BLaER1 treated with 17β-estradiol and CSF1 and Interleukin-3, amounts not matched to agents 10 nM and 100 nM (cell line): ENCODE results near the gene ULK4.

Experiments
- H3K27ac ChIP-seq, 11 experiments: shearing (Covaris generic); formaldehyde crosslinking; 2 replicates each; pipeline ENCODE4 v1.8.1; 2022
- H3K27me3 ChIP-seq, 11 experiments: shearing (Covaris generic); formaldehyde crosslinking; 2 replicates each; pipeline ENCODE4 v1.8.1; 2022
- H3K36me3 ChIP-seq, 11 experiments: shearing (Covaris generic); formaldehyde crosslinking; 2 replicates each; pipeline ENCODE4 v1.8.1; 2022
- H3K4me1 ChIP-seq, 10 experiments: shearing (Covaris generic); formaldehyde crosslinking; 2 replicates each; pipeline ENCODE4 v1.8.1; 2022
- H3K4me2 ChIP-seq, 11 experiments: shearing (Covaris generic); formaldehyde crosslinking; 2 replicates each; pipeline ENCODE4 v1.8.1; 2022
- H3K4me3 ChIP-seq, 10 experiments: shearing (Covaris generic); formaldehyde crosslinking; 2 replicates each; pipeline ENCODE4 v1.8.1; 2022
- H3K9ac ChIP-seq, 11 experiments: shearing (Covaris generic); formaldehyde crosslinking; 2 replicates each; pipeline ENCODE4 v1.8.1; 2022
- H3K9me3 ChIP-seq, 11 experiments: shearing (Covaris generic); formaldehyde crosslinking; replicated peaks in 1 of 11; 2 replicates each; pipeline ENCODE4 v1.8.1; 2022
- H4K20me1 ChIP-seq, 11 experiments: shearing (Covaris generic); formaldehyde crosslinking; 2 replicates each; pipeline ENCODE4 v1.8.1; 2022
- Cebpa-rat ChIP-seq, 11 experiments: shearing (Covaris generic); IDR thresholded peaks; 2 replicates each; pipeline ENCODE4 v1.8.1; 2022

The ULK4 gene

GRCh38 chr3:41630708-41631107 lies 331.2 kb downstream of the ULK4 start:
- Histone ChIP-seq H3K9ac (no peak overlapping the region), H3K4me3 (no peak overlapping the region), H3K4me1 (no peaks in the 10 kb centered on the region), H4K20me1 (no peaks in the 10 kb centered on the region), H3K9me3 (no peaks in the 10 kb centered on the region), H3K36me3 (no peaks in the 10 kb centered on the region), H3K4me2 (no peak overlapping the region), H3K27me3 (no peaks in the 10 kb centered on the region), H3K27ac (no peak overlapping the region)
- TF ChIP-seq Cebpa-rat (IDR thresholded peaks at IDR 0.05), result no peak

GRCh38 chr3:41629986-41630385 lies 331.9 kb downstream of the ULK4 start:
- no peak overlapping the region for H3K4me3 ChIP-seq

GRCh38 chr3:41629072-41629471 lies 332.8 kb downstream of the ULK4 start:
- no peak overlapping the region for H3K27ac ChIP-seq
- no peaks in the 10 kb centered on the region for H4K20me1 ChIP-seq

More at GRCh38 chr3:41629986-41630385, 331.9 kb downstream of the ULK4 start:
- H3K4me2 ChIP-seq, result no peak overlapping the region
- no peaks in the 10 kb centered on the region for H3K9me3 ChIP-seq
- H3K27ac ChIP-seq, result no peak overlapping the region
- no peaks in the 10 kb centered on the region for H3K36me3 ChIP-seq
- no peak for TF ChIP-seq Cebpa-rat (IDR thresholded peaks at IDR 0.05)
- H4K20me1 ChIP-seq, result no peaks in the 10 kb centered on the region
- H3K9ac ChIP-seq, result no peak overlapping the region
- H3K27me3 ChIP-seq, result no peaks in the 10 kb centered on the region
- no peaks in the 10 kb centered on the region for H3K4me1 ChIP-seq

GRCh38 chr3:41627477-41628087 lies 334.3 kb downstream of the ULK4 start:
- Histone ChIP-seq H3K9me3 (no peaks in the 10 kb centered on the region), H4K20me1 (no peaks in the 10 kb centered on the region), H3K36me3 (no peaks in the 10 kb centered on the region), H3K9ac (no peak overlapping the region), H3K4me2 (no peak overlapping the region), H3K27me3 (no peaks in the 10 kb centered on the region), H3K4me1 (no peaks in the 10 kb centered on the region), H3K27ac (no peak overlapping the region), H3K4me3 (no peak overlapping the region)
- no peak for TF ChIP-seq Cebpa-rat (IDR thresholded peaks at IDR 0.05)

More at GRCh38 chr3:41629072-41629471, 332.8 kb downstream of the ULK4 start:
- Histone ChIP-seq H3K27me3 (no peaks in the 10 kb centered on the region), H3K9ac (no peak overlapping the region), H3K4me1 (no peaks in the 10 kb centered on the region), H3K9me3 (no peaks in the 10 kb centered on the region), H3K4me2 (no peak overlapping the region), H3K4me3 (no peak overlapping the region), H3K36me3 (no peaks in the 10 kb centered on the region)
- TF ChIP-seq Cebpa-rat (IDR thresholded peaks at IDR 0.05), result no peak

GRCh38 chr3:41612853-41613252 lies 349.1 kb downstream of the ULK4 start:
- Histone ChIP-seq H3K36me3 (peaks cover 0 to 2% (median 0%) of the 10 kb centered on the region in 11 experiments; a peak in 1 of 22 replicates), H4K20me1 (no peaks in the 10 kb centered on the region), H3K27ac (no peak overlapping the region), H3K9me3 (no peaks in the 10 kb centered on the region), H3K9ac (no peak overlapping the region), H3K4me1 (no peaks in the 10 kb centered on the region), H3K4me2 (no peak overlapping the region), H3K27me3 (no peaks in the 10 kb centered on the region), H3K4me3 (no peak overlapping the region)
- TF ChIP-seq Cebpa-rat (IDR thresholded peaks at IDR 0.05), result no peak

GRCh38 chr3:41611008-41611407 lies 350.9 kb downstream of the ULK4 start:
- no peak for TF ChIP-seq Cebpa-rat (IDR thresholded peaks at IDR 0.05)

GRCh38 chr3:41608347-41608746 lies 353.6 kb downstream of the ULK4 start:
- no peaks in the 10 kb centered on the region for H3K36me3 ChIP-seq
- H3K9me3 ChIP-seq, result no peaks in the 10 kb centered on the region
- H3K27ac ChIP-seq, result no peak overlapping the region
- no peak overlapping the region for H3K4me2 ChIP-seq
- no peak overlapping the region for H3K4me3 ChIP-seq
- no peaks in the 10 kb centered on the region for H3K4me1 ChIP-seq
- H4K20me1 ChIP-seq, result no peaks in the 10 kb centered on the region
- H3K27me3 ChIP-seq, result no peaks in the 10 kb centered on the region
- no peak for TF ChIP-seq Cebpa-rat (IDR thresholded peaks at IDR 0.05)
- H3K9ac ChIP-seq, result no peak overlapping the region

More at GRCh38 chr3:41611008-41611407, 350.9 kb downstream of the ULK4 start:
- Histone ChIP-seq H3K4me1 (no peaks in the 10 kb centered on the region), H3K9me3 (no peaks in the 10 kb centered on the region), H3K36me3 (0 out of 22 replicates have a peak, but pooled peaks cover 0 to 2% (median 0%) of the 10 kb centered on the region in 11 experiments), H3K27ac (no peak overlapping the region), H4K20me1 (no peaks in the 10 kb centered on the region), H3K9ac (no peak overlapping the region), H3K27me3 (no peaks in the 10 kb centered on the region), H3K4me3 (no peak overlapping the region), H3K4me2 (no peak overlapping the region)

- no peaks in the 10 kb centered on the region for H4K20me1 ChIP-seq
- no peak overlapping the region for H3K27ac ChIP-seq
- no peak for TF ChIP-seq Cebpa-rat (IDR thresholded peaks at IDR 0.05)
- H3K27me3 ChIP-seq, result no peaks in the 10 kb centered on the region
- 0 out of 20 replicates have a peak, but pooled peaks cover 0 to under 1% (median 0%) of the 10 kb centered on the region in 10 experiments for H3K4me1 ChIP-seq
- H3K36me3 ChIP-seq, result no peaks in the 10 kb centered on the region
- 0 out of 22 replicates have a peak, but pooled peaks cover 0 to 1% (median 0%) of the 10 kb centered on the region in 11 experiments for H3K9me3 ChIP-seq
- no peak overlapping the region for H3K4me3 ChIP-seq
- H3K4me2 ChIP-seq, result no peak overlapping the region
- no peak overlapping the region for H3K9ac ChIP-seq
Measured at GRCh38 chr3:41603807-41604206, 358.1 kb downstream of the ULK4 start.

GRCh38 chr3:41602121-41602520 lies 359.8 kb downstream of the ULK4 start:
- H3K36me3 ChIP-seq, result no peaks in the 10 kb centered on the region
- no peak overlapping the region for H3K4me3 ChIP-seq
- no peak overlapping the region for H3K9ac ChIP-seq
- H3K4me2 ChIP-seq, result no peak overlapping the region
- H3K9me3 ChIP-seq, result 0 out of 22 replicates have a peak, but pooled peaks cover 0 to 4% (median 0%) of the 10 kb centered on the region in 11 experiments
- no peaks in the 10 kb centered on the region for H3K27me3 ChIP-seq
- no peak overlapping the region for H3K27ac ChIP-seq
- no peak for TF ChIP-seq Cebpa-rat (IDR thresholded peaks at IDR 0.05)
- no peaks in the 10 kb centered on the region for H4K20me1 ChIP-seq
- peaks cover 0 to 17% (median 10%) of the 10 kb centered on the region in 10 experiments; a peak in 17 of 20 replicates for H3K4me1 ChIP-seq

GRCh38 chr3:41601404-41601987 lies 360.4 kb downstream of the ULK4 start:
- Histone ChIP-seq H3K9ac (no peak overlapping the region), H3K4me1 (peaks cover 0 to 18% (median 10%) of the 10 kb centered on the region in 10 experiments; a peak in 17 of 20 replicates), H4K20me1 (no peaks in the 10 kb centered on the region), H3K27me3 (no peaks in the 10 kb centered on the region), H3K27ac (no peak overlapping the region), H3K4me3 (no peak overlapping the region), H3K36me3 (no peaks in the 10 kb centered on the region; a peak in 1 of 22 replicates), H3K4me2 (no peak overlapping the region), H3K9me3 (0 out of 22 replicates have a peak, but pooled peaks cover 0 to 4% (median 0%) of the 10 kb centered on the region in 11 experiments)
- TF ChIP-seq Cebpa-rat (IDR thresholded peaks at IDR 0.05), result no peak
